Smooth muscle cell (in vitro differentiated cells): ENCODE results near the gene LIPE. TPM values are rescaled to one million over a fixed set of nuclear protein-coding genes. Genes with fewer than 3 reads are reported as not detected.

Experiments
- DNase-seq: peaks from one replicate; lab custom pipeline; 2025; ENCODE audit not compliant: unreplicated experiment; lab: John Stamatoyannopoulos, UW
- H2AFZ ChIP-seq: fragments of 200-600 bp; sonication (generic); 2 replicates; pipeline ENCODE4 v1.6.0; 2016; ENCODE audit warnings: antibody characterized with exemption, low read depth, mild to moderate bottlenecking
- H3F3A ChIP-seq: fragments of 200-600 bp; sonication (generic); 2 replicates; pipeline ENCODE4 v1.6.0; 2017; ENCODE audit warnings: antibody characterized with exemption, low read depth
- H3K27ac ChIP-seq: fragments of 200-600 bp; sonication (generic); 2 replicates; pipeline ENCODE4 v1.5.1; 2016; ENCODE audit warnings: low read depth, mild to moderate bottlenecking
- H3K27me3 ChIP-seq: fragments of 200-600 bp; sonication (generic); 2 replicates; pipeline ENCODE4 v1.6.1; 2016; ENCODE audit warnings: low read depth, mild to moderate bottlenecking
- H3K36me3 ChIP-seq: fragments of 200-600 bp; sonication (generic); 2 replicates; pipeline ENCODE4 v1.5.1; 2016; ENCODE audit warnings: low read depth
- H3K4me1 ChIP-seq: fragments of 200-600 bp; sonication (generic); 2 replicates; pipeline ENCODE4 v1.5.1; 2016; ENCODE audit warnings: low read depth
- H3K4me2 ChIP-seq: fragments of 200-600 bp; sonication (generic); 2 replicates; pipeline ENCODE4 v1.6.0; 2016; ENCODE audit warnings: mild to moderate bottlenecking
- H3K4me3 ChIP-seq: fragments of 200-600 bp; sonication (generic); 2 replicates; pipeline ENCODE4 v1.5.1; 2016; ENCODE audit warnings: mild to moderate bottlenecking
- H3K79me2 ChIP-seq: fragments of 200-600 bp; sonication (generic); 2 replicates; pipeline ENCODE4 v1.6.0; 2016; ENCODE audit warnings: low read depth, mild to moderate bottlenecking
- H3K9ac ChIP-seq: fragments of 200-600 bp; sonication (generic); 2 replicates; pipeline ENCODE4 v1.6.0; 2016; ENCODE audit warnings: low read depth
- H3K9me3 ChIP-seq: fragments of 200-600 bp; sonication (generic); replicated peaks from 2 replicates; pipeline ENCODE4 v1.5.1; 2016; ENCODE audit warnings: low read depth
- H4K20me1 ChIP-seq: fragments of 200-600 bp; sonication (generic); 2 replicates; pipeline ENCODE4 v1.6.0; 2016; ENCODE audit warnings: low read depth
- WGBS: methylation state at CpG from one replicate; pipeline ENCODE4 v1.1.7; 2016; ENCODE audit warnings: low lambda C conversion rate; 5-methylcytosine and 5-hydroxymethylcytosine counted together
- polyA plus RNA-seq: library from polyadenylated mRNA; unstranded; fragments of >200 nt; fragmentation: Nextera tagmentation; extraction: Ambion mirVana; gene quantifications from 2 replicates; pipeline ENCODE4 v1.2.1, GENCODE V29; 2016
- total RNA-seq: library from RNA; depleted of rRNA; stranded (reverse); fragments of >200 nt; gene quantifications from 2 replicates; pipeline ENCODE4 v1.2.3, GENCODE V29; 2014
- TF ChIP-seq, protein P1 (sequence below): fragments of 200-600 bp; sonication (generic); IDR thresholded peaks from 2 replicates; pipeline ENCODE4 v1.5.1; 2017; ENCODE audit warnings: borderline replicate concordance, mild to moderate bottlenecking, antibody characterized with exemption; ENCODE audit not compliant: insufficient read depth, poor library complexity, severe bottlenecking

LIPE gene
- total and polyA plus RNA-seq, 2 experiments from 2014 or later = 8.4 to 9.2 TPM

- no peak overlapping the region for H2AFZ ChIP-seq
- no peak for DNase-seq
- no peaks in the 10 kb centered on the region for H3K27me3 ChIP-seq
- H3K9ac ChIP-seq = no peak overlapping the region
- 96% methylated on average over 3 of the region's 3 CpGs for WGBS
- peaks cover 17% of the 10 kb centered on the region for H3K4me1 ChIP-seq
- H3K4me3 ChIP-seq = no peak overlapping the region
- H3K79me2 ChIP-seq = no peaks in the 10 kb centered on the region
- no peak overlapping the region for H3K4me2 ChIP-seq
- H3F3A ChIP-seq = no peaks in the 10 kb centered on the region
- no peaks in the 10 kb centered on the region for H3K9me3 ChIP-seq
- H3K36me3 ChIP-seq = no peaks in the 10 kb centered on the region
- TF ChIP-seq, protein P1, sequence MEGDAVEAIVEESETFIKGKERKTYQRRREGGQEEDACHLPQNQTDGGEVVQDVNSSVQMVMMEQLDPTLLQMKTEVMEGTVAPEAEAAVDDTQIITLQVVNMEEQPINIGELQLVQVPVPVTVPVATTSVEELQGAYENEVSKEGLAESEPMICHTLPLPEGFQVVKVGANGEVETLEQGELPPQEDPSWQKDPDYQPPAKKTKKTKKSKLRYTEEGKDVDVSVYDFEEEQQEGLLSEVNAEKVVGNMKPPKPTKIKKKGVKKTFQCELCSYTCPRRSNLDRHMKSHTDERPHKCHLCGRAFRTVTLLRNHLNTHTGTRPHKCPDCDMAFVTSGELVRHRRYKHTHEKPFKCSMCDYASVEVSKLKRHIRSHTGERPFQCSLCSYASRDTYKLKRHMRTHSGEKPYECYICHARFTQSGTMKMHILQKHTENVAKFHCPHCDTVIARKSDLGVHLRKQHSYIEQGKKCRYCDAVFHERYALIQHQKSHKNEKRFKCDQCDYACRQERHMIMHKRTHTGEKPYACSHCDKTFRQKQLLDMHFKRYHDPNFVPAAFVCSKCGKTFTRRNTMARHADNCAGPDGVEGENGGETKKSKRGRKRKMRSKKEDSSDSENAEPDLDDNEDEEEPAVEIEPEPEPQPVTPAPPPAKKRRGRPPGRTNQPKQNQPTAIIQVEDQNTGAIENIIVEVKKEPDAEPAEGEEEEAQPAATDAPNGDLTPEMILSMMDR = no peak
- no peaks in the 10 kb centered on the region for H4K20me1 ChIP-seq
- no peak overlapping the region for H3K27ac ChIP-seq
These were observed 545 bp downstream of the LIPE start for GRCh38 chr19:42426643-42427042.

DNA sequence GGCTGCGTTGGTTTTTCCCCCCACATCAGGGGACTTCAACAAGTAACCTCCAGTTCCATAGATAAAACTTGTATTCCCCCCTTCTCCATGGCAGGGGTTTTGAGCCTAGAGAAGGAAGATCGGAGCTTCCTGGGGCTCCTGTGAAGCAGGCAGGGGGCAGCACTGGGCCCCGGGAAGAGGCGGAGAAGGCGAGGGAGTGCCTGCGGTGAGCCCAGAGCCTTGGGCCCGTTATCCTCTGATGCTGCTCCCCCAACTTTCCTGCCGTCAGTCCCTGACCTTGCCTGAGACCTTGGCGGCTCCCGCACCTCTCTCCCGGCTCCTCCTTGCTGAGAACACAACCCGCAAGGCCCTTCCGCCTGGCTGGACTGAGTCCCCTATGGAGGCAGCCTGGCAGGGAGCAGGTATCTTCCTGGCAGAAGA is 2.5 kb downstream of the LIPE start:
- Histone ChIP-seq H3K4me1 (peaks cover 17% of the 10 kb centered on the region), H3K79me2 (no peaks in the 10 kb centered on the region), H3K4me2 (no peak overlapping the region), H3K27me3 (no peaks in the 10 kb centered on the region), H3K4me3 (no peak overlapping the region), H3F3A (no peaks in the 10 kb centered on the region), H3K9me3 (no peaks in the 10 kb centered on the region), H3K36me3 (no peaks in the 10 kb centered on the region), H3K9ac (no peak overlapping the region), H3K27ac (no peak overlapping the region), H4K20me1 (no peaks in the 10 kb centered on the region), H2AFZ (no peak overlapping the region)
- 63% methylated on average over 13 of the region's 13 CpGs for WGBS
- no peak for DNase-seq
- TF ChIP-seq, protein P1 = peak; percentile 10

DNA sequence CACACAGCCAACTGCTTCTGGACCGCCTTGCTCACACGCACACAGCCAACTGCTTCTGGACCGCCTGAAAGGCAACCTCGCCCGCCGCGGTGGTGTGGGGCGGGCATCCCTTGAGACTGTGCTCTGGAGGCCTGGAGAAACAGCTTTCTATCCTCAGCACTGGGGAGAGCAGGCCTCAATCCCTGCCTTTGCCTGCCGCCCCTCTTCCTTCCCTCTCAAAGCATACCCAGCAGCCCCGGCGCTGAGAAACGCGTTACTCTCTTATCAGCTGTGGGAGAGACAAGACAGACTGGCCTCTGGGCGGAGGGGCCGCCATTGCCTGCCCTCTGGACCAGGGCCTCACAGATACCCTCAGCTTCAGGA is 2.9 kb downstream of the LIPE start:
- Histone ChIP-seq H3K9ac (no peak overlapping the region), H3K4me3 (no peak overlapping the region), H3K27ac (no peak overlapping the region), H3K4me2 (no peak overlapping the region), H3K4me1 (peaks cover 17% of the 10 kb centered on the region), H3K27me3 (no peaks in the 10 kb centered on the region), H3F3A (no peaks in the 10 kb centered on the region), H3K9me3 (no peaks in the 10 kb centered on the region), H4K20me1 (no peaks in the 10 kb centered on the region), H3K36me3 (no peaks in the 10 kb centered on the region), H2AFZ (no peak overlapping the region), H3K79me2 (no peaks in the 10 kb centered on the region)
- TF ChIP-seq, protein P1 = no peak
- WGBS = 64% methylated on average over 15 of the region's 15 CpGs
- no peak for DNase-seq
